ENCODE measurements around the gene ABCC1.
"Not testable (repeated sequence)": the region's sequence is repeated elsewhere in the genome, so short reads cannot be mapped to it uniquely, and the experiment has no call there.

Gene ABCC1

DNA sequence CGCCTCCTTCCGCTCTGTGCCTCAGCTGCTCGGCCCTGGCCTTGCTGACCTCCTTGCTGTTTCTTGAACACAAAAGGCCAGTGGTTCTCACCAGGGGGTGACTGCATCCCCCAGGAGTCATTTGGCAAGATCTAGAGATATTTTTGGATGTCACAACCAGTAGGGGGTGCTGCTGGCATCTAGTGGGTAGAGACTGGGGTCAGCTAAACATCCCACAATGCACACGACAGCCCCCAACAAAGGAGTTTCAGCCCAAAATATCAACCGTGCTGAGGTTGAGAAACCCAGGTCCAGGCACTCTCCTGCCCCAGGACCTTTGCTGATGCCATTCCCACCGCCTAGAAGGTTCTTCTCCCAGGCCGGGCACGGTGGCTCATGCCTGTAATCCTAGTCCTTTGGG is 234.1 kb downstream of the ABCC1 start:
- no peak for DNase-seq (ENCODE audit: low read depth)
- no peak overlapping the region for H3K4me3 ChIP-seq (replicated peaks; ENCODE audit: low read depth, low read length)
- TF ChIP-seq, protein P1, sequence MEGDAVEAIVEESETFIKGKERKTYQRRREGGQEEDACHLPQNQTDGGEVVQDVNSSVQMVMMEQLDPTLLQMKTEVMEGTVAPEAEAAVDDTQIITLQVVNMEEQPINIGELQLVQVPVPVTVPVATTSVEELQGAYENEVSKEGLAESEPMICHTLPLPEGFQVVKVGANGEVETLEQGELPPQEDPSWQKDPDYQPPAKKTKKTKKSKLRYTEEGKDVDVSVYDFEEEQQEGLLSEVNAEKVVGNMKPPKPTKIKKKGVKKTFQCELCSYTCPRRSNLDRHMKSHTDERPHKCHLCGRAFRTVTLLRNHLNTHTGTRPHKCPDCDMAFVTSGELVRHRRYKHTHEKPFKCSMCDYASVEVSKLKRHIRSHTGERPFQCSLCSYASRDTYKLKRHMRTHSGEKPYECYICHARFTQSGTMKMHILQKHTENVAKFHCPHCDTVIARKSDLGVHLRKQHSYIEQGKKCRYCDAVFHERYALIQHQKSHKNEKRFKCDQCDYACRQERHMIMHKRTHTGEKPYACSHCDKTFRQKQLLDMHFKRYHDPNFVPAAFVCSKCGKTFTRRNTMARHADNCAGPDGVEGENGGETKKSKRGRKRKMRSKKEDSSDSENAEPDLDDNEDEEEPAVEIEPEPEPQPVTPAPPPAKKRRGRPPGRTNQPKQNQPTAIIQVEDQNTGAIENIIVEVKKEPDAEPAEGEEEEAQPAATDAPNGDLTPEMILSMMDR (IDR thresholded peaks at IDR 0.05; ENCODE audit: low read length, missing control alignments): peak; percentile 15

DNA sequence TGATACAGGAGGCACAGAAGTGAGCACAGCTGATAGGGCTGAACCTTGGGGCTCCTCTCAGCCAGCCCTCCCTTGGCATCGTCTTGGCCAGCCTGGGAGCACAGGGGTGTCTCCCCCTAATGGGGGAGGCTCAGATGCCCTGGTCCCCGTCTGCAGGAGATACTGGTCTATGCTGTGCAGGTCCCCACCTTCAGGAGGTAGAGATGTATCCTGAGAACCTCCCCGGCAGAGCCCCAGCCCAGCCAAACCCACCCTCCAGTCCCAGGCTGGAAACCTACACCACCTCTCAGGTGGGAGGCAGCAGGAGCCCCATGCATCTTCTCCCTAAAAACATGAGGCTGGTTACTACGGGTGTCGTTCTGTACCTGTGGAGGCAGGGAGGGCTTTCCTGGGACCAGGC is 235.2 kb downstream of the ABCC1 start:
- DNase-seq (ENCODE audit: low read depth): no peak
- TF ChIP-seq, protein P1 (IDR thresholded peaks at IDR 0.05; ENCODE audit: low read length, missing control alignments): no peak

DNA sequence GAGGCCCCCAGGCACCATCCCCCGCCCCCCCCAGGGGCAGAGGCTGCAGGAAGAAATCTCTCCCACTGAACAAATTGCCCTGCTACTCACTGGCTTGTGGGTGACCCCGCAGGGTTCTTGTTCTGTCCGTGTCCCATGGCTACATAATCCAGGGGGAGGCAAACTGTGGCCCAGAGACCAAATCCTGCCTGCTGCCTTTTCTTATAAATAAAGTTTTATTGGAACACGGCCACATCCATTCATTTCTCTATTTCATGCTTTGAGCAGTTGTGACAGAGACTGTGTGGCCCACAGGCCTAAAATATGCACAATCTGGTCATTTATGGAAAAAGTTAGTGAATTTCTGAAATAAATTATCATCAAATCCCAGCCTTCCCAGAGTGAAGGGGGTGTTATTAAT is 235.7 kb downstream of the ABCC1 start:
- H3K4me3 ChIP-seq (replicated peaks; ENCODE audit: low read depth, low read length): no peak overlapping the region
- no peak for DNase-seq (ENCODE audit: low read depth)
- TF ChIP-seq, protein P1 (IDR thresholded peaks at IDR 0.05; ENCODE audit: low read length, missing control alignments): no peak

More for the DNA sequence above, 235.2 kb downstream of the ABCC1 start:
- H3K4me3 ChIP-seq (replicated peaks; ENCODE audit: low read depth, low read length): no peak overlapping the region

DNA sequence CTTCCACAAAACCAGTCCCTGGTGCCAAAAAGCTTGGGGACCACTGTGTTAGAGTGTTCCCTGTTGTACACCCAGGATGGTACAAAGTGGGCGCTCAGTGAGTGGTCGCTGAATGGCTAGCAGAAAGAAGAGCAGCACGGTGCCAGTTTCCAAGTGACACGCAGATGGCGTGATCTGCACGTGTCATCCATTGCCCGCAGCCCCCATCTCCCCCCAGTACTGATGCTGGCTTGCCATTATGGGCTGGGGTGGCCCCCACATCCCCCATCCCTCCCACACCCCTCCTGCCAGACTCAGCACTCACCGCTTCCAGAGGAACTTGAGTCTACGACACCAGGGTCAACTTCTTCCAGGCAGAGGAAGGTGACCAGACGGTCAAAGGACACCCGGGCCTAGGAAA is 237.4 kb downstream of the ABCC1 start:
- TF ChIP-seq, protein P1 (IDR thresholded peaks at IDR 0.05; ENCODE audit: low read length, missing control alignments): no peak
- DNase-seq (ENCODE audit: low read depth): no peak
- no peak overlapping the region for H3K4me3 ChIP-seq (replicated peaks; ENCODE audit: low read depth, low read length)

DNA sequence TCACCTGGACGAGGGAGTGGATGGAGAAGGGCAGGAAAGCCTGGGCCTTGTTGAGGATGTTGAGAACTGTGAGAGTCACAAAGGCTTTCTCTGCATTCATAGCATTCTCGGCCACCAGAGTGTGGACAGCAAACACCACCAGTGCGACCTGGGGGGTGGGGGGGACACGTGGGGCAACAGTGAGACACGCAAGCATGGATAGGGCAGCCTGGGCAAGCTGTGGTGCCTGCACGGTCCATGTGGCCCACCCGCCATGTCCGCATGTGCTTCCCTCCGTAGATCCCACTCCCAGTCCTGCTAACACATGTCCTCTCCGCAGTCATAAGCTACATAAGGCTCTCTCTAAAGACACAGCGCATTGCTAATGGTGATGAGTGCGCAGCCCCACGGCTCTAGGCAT is 239.4 kb downstream of the ABCC1 start:
- DNase-seq (ENCODE audit: low read depth): no peak
- no peak overlapping the region for H3K4me3 ChIP-seq (replicated peaks; ENCODE audit: low read depth, low read length)
- TF ChIP-seq, protein P1 (IDR thresholded peaks at IDR 0.05; ENCODE audit: low read length, missing control alignments): no peak

DNA sequence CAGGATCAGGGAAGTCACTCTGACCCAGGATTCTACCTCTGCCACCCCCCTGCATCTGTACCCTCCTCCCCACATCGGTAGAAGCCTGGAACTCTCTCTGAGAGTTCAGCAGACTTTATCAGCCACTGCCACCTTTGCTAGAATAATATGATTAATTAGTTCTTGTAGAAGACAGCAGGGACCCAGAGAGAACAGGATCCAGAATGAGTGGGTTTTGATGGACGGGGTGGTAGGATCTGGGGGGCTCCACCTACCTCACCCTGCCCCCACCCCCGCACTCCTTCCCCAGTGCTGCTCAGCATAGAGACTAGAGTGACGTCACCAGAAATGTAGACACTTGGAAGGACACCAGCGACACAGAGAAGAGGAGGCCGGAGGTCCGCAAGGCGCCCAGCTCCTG is 240.4 kb downstream of the ABCC1 start:
- TF ChIP-seq, protein P1 (IDR thresholded peaks at IDR 0.05; ENCODE audit: low read length, missing control alignments): no peak
- H3K4me3 ChIP-seq (replicated peaks; ENCODE audit: low read depth, low read length): no peak overlapping the region
- DNase-seq (ENCODE audit: low read depth): no peak

DNA sequence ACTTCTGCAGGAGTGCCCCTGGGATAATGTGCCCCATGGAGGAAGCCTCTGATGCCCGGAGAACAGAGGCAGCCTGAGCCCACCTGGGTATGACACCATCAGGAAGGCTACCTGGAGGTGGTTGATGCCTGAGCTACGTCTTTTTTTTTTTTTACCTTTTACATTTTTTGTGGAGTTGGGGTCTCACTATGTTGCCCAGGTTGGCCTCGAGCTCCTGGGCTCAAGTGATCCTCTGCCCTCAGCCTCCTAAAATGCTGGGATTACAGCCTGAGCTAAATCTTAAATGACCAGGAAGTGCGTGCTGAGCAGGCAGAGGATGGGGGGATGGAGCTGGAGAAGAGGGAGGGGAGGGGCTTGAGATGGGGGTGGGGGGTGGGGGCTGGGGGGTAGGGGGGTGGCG is 241.1 kb downstream of the ABCC1 start:
- H3K4me3 ChIP-seq (replicated peaks; ENCODE audit: low read depth, low read length): no peak overlapping the region
- DNase-seq (ENCODE audit: low read depth): no peak
- TF ChIP-seq, protein P1 (IDR thresholded peaks at IDR 0.05; ENCODE audit: low read length, missing control alignments): no peak

DNA sequence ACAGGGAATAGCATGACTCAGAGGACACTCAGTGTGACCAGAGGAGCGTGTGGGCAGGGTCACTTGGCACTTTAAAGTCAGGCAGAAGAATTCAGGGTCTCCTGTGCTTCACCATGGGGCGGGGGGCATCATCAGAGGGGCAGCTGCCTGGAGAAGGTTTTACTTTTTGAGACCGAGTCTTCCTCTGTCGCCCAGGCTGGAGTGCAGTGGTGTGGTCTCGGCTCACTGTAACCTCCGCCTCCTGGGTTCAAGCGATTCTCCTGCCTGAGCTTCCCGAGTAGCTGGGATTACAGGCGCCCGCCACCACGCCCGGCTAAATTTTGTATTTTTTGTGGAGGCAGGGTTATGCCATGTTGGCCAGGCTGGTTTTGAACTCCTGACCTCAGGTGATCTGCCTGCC is 241.6 kb downstream of the ABCC1 start:
- DNase-seq (ENCODE audit: low read depth); H3K4me3 ChIP-seq (replicated peaks; ENCODE audit: low read depth, low read length): not testable (repeated sequence)
